Measurements from ENCODE around the gene HOMER3. TPM values are rescaled to one million over a fixed set of nuclear protein-coding genes. Genes with fewer than 3 reads are reported as not detected.
"Not testable (repeated sequence)": the region's sequence is repeated elsewhere in the genome, so short reads cannot be mapped to it uniquely, and the experiment has no call there.

Gene HOMER3
- total RNA-seq, 4 donors from 2014 or later: 22.9 to 32.9 (median 27.7) TPM

DNA sequence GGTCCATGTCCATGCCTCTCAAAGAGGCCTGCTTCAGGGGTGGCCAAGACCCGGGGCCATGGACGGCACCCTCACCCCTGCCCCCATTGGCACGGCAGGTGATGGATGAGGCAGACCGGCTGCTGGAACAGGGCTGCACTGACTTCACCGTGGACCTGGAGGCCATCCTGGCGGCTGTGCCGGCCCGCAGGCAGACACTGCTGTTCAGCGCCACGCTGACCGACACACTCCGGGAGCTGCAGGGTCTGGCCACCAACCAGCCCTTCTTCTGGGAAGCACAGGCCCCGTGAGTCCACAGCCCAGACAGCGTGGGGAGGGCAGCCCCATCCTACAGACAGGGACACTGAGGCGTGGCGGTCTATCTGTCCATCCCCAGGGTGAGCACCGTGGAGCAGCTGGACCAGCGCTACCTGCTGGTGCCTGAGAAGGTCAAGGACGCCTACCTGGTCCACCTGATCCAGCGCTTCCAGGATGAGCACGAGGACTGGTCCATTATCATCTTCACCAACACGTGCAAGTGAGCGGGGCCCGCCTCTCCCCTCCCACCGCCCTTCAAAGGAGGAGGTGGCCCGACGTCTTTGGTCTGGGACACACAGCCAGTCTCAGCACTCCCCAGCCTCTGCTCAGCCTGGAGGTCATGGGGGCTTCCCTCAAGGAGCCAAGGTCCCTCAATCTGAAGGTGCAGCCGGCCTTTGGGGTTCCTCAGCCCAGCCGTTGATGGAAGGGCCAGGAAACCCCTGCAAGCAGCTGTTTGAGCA, 18.6 kb downstream of the HOMER3 start:
- TF ChIP-seq EP300 (IDR thresholded peaks at IDR 0.05) (no peak), POLR2A (IDR thresholded peaks at IDR 0.05) (no peak), POLR2AphosphoS5 (IDR thresholded peaks at IDR 0.05) (no peak)
- TF ChIP-seq, protein P1, sequence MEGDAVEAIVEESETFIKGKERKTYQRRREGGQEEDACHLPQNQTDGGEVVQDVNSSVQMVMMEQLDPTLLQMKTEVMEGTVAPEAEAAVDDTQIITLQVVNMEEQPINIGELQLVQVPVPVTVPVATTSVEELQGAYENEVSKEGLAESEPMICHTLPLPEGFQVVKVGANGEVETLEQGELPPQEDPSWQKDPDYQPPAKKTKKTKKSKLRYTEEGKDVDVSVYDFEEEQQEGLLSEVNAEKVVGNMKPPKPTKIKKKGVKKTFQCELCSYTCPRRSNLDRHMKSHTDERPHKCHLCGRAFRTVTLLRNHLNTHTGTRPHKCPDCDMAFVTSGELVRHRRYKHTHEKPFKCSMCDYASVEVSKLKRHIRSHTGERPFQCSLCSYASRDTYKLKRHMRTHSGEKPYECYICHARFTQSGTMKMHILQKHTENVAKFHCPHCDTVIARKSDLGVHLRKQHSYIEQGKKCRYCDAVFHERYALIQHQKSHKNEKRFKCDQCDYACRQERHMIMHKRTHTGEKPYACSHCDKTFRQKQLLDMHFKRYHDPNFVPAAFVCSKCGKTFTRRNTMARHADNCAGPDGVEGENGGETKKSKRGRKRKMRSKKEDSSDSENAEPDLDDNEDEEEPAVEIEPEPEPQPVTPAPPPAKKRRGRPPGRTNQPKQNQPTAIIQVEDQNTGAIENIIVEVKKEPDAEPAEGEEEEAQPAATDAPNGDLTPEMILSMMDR (IDR thresholded peaks at IDR 0.05): no peak
- DNase-seq (ENCODE audit: low spot score in 2 of 2): peak in 1 of 2 donors; percentile 60
- Histone ChIP-seq H3K36me3 (peaks cover 64% of the 10 kb centered on the region), H3K4me1 (peaks cover 31% of the 10 kb centered on the region), H3K27ac (no peak overlapping the region), H3K9me3 (no peaks in the 10 kb centered on the region), H3K27me3 (no peaks in the 10 kb centered on the region), H3K4me3 (no peak overlapping the region)
- WGBS: 82% methylated on average over 14 of the region's 29 CpGs

DNA sequence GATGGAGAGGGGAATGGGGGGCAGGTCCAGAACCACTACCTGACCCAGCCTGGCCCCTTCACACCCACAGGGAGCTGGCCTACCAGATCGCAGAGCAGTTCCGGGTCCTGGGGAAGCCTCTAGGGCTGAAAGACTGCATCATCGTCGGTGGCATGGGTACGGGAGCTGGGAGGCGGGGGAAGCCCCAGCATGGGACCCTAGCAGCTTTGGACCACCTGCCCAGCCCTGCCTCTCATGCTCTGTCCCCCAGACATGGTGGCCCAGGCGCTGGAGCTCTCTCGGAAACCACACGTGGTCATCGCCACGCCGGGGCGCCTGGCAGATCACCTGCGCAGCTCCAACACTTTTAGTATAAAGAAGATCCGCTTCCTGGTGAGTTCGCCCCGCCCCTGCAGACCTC, 19.4 kb downstream of the HOMER3 start:
- Histone ChIP-seq H3K36me3 (peaks cover 56% of the 10 kb centered on the region), H3K4me1 (peaks cover 32% of the 10 kb centered on the region), H3K9me3 (no peaks in the 10 kb centered on the region), H3K27ac (no peak overlapping the region), H3K27me3 (no peaks in the 10 kb centered on the region), H3K4me3 (no peak overlapping the region)
- WGBS: 94% methylated on average over 11 of the region's 17 CpGs
- TF ChIP-seq EP300 (IDR thresholded peaks at IDR 0.05): no peak
- TF ChIP-seq, protein P1 (IDR thresholded peaks at IDR 0.05): no peak
- no peak for TF ChIP-seq POLR2AphosphoS5 (IDR thresholded peaks at IDR 0.05)
- TF ChIP-seq POLR2A (IDR thresholded peaks at IDR 0.05): no peak
- peak in 1 of 2 donors; percentile 62 for DNase-seq (ENCODE audit: low spot score in 2 of 2)

DNA sequence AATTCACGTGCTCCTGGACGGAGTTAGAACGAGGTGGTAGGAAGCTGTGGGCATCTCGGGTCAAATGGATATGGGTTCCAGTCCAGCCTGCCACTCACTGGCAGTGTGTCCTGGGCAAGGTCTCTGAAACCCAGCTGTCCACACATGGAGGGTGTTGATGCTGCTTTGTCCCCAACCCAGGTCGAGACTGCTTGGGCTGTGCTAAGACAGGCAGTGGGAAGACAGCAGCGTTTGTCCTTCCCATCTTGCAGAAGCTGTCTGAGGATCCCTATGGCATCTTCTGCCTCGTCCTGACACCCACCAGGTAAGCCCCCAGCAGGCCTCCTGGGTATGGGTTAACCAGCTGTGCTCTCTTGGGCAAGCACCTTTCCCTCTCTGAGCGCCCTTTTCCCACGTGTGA, 20.6 kb downstream of the HOMER3 start:
- Histone ChIP-seq H3K27ac (no peak overlapping the region), H3K4me1 (peaks cover 32% of the 10 kb centered on the region), H3K36me3 (peaks cover 51% of the 10 kb centered on the region), H3K4me3 (peak overlapping the region; percentile 96), H3K9me3 (no peaks in the 10 kb centered on the region), H3K27me3 (no peaks in the 10 kb centered on the region)
- no peak for TF ChIP-seq EP300 (IDR thresholded peaks at IDR 0.05)
- TF ChIP-seq, protein P1 (IDR thresholded peaks at IDR 0.05): no peak
- TF ChIP-seq POLR2A (IDR thresholded peaks at IDR 0.05): no peak
- no peak for DNase-seq (ENCODE audit: low spot score in 2 of 2)
- 65% methylated on average over 6 of the region's 9 CpGs for WGBS

DNA sequence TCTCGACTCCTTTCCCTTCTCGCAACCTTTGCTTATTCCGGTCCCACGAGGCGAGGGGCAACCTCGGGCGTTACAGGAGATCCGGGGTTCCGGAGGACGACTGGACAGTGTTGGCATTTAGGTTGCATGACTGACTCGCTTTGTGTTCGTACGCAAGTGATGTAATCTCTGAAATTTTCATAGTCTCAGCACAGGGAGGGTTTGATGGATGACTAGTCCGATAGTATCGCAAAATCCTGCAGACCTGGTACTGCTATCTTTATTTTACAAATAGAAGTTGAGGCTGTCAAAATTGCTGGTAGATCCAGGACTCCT, 21.2 kb downstream of the HOMER3 start:
- WGBS: 0% methylated on average over 6 of the region's 15 CpGs
- Histone ChIP-seq H3K9me3 (no peaks in the 10 kb centered on the region), H3K27ac (peak overlapping the region; percentile 94), H3K4me3 (peak overlapping the region; percentile 96), H3K4me1 (peaks cover 32% of the 10 kb centered on the region), H3K36me3 (peaks cover 51% of the 10 kb centered on the region), H3K27me3 (no peaks in the 10 kb centered on the region)
- TF ChIP-seq, protein P1 (IDR thresholded peaks at IDR 0.05): no peak
- TF ChIP-seq EP300 (IDR thresholded peaks at IDR 0.05) (no peak), POLR2A (IDR thresholded peaks at IDR 0.05) (no peak), POLR2AphosphoS5 (IDR thresholded peaks at IDR 0.05) (no peak)
- DNase-seq (ENCODE audit: low spot score in 2 of 2): no peak

DNA sequence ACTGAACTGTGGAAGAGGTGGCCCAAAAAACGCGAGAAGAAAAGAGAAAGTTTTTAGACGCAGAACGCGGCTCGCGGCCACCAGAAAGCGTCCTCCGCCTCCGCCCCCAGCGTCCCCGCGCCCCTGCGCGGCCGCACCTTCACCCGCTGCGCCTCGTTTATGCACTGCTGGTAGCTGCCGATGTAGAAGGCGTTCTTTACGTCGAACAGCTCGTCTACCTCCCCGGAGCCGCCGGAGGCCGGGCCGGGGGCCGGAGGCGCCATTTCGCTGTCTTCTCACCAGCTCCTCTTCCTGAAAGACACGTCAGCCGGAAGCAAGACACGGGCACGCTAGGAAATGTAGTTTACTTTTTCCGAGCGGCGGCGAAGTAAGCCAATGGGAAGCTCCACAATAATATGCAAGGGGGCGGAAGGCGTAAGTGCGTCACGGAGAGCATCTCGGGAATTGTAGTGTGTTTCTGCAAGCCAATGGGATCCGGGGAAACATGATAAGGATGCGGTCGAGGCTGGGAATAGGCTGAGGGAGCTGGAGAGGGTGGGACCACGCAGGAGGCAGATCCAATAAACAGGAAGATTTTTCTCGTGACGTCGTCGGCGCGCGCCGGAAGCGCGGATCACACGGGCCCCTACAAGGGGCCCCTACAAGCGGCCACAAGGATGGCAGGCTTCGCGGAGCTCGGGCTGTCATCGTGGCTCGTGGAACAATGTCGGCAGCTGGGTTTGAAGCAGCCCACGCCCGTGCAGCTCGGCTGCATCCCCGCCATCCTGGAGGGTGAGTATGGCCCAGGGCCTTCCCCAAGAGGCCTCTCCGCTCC, 21.7 kb downstream of the HOMER3 start, which contains the start of the genes COPE and DDX49:
COPE (minus strand) TSS at position 302 of the 814 bp plus-strand sequence; CDS start at position 263, 39 bp downstream.
DDX49 (plus strand) TSS at position 630 of the 814 bp plus-strand sequence; CDS start at position 657, 27 bp downstream.
- no peaks in the 10 kb centered on the region for H3K9me3 ChIP-seq
- WGBS: under 1% methylated on average over 44 of the region's 72 CpGs
- DNase-seq (ENCODE audit: low spot score in 2 of 2): peak; percentile 99
- peak within 1 kb of the TSS; percentile 96 for H3K4me3 ChIP-seq
- TF ChIP-seq POLR2A (IDR thresholded peaks at IDR 0.05) (peak; percentile 77 to 93), EP300 (IDR thresholded peaks at IDR 0.05) (no peak), POLR2AphosphoS5 (IDR thresholded peaks at IDR 0.05) (peak in 2 of 3 donors; percentile 80 to 90)
- TF ChIP-seq, protein P1 (IDR thresholded peaks at IDR 0.05): no peak
- peaks cover 49% of the 10 kb centered on the region for H3K36me3 ChIP-seq
- no peaks in the 10 kb centered on the region for H3K27me3 ChIP-seq
- peaks cover 32% of the 10 kb centered on the region for H3K4me1 ChIP-seq
- peak within 1 kb of the TSS; percentile 94 for H3K27ac ChIP-seq

DNA sequence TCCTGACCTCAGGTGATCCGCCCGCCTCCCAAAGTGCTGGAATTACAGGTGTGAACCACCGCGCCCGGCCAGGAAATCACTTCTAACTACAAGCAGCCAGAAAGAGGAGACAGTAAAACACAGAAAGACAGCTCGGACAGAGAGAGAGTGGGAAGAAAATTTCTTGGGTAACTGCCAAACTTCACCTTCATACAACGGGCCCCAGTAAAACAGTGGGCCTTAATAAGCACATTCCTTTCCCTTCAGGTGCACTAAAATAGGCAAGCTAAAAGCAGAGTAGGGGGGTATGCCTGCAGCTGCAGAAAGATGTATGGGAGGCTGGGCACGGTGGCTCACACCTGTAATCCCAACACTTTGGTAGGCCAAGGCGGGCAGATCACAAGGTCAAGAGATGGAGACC, 23.4 kb downstream of the HOMER3 start:
- 80% methylated on average over 9 of the region's 9 CpGs for WGBS
- Histone ChIP-seq H3K36me3 (peaks cover 46% of the 10 kb centered on the region), H3K4me1 (peaks cover 32% of the 10 kb centered on the region), H3K4me3 (peak overlapping the region; percentile 96)
- DNase-seq (ENCODE audit: low spot score in 2 of 2); H3K9me3 ChIP-seq; H3K27me3 ChIP-seq; H3K27ac ChIP-seq: not testable (repeated sequence)
